IMR-90 (cell line): ENCODE measurements around the gene DACT1. TPM values are rescaled to one million over a fixed set of nuclear protein-coding genes. Genes with fewer than 3 reads are reported as not detected.
A peak's percentile ranks its signal among the peaks of the same experiment; 100 is the strongest.

Experiments used
- ATAC-seq: fragments of 200-7000 bp; cut with Tn5 transposase; 2 replicates; pipeline ENCODE4 v1.9.1; 2020; ENCODE audit warnings: low read depth, mild to moderate bottlenecking, moderate library complexity
- BruUV-seq: library from RNA; stranded (reverse); fragments of 400-500 nt; replicated peaks from 2 replicates; lab custom pipeline; 2021; lab: Mats Ljungman, UMichigan
- CTCF ChIA-PET: fragments of 300-600 bp; formaldehyde crosslinking; extraction: SDS; loops from one replicate; lab custom pipeline; 2021; ENCODE audit warnings: antibody characterized with exemption; lab: Yijun Ruan, JAX
- POLR2A ChIA-PET: fragments of 300-600 bp; sonication (Branson Sonifier 250); formaldehyde crosslinking; loops from one replicate; lab custom pipeline; 2022; ENCODE audit warnings: antibody characterized with exemption; ENCODE audit not compliant: unreplicated experiment; lab: Charles Lee
- DNase-seq: peaks from one replicate; pipeline ENCODE4 v3.0.0; 2013
- H2AFZ ChIP-seq: replicated peaks from 2 replicates; pipeline ENCODE3; 2013; ENCODE audit warnings: low read length, mild to moderate bottlenecking; ENCODE audit not compliant: poor library complexity
- H2AK5ac ChIP-seq: 2 replicates; pipeline ENCODE4 v1.6.1; 2013; ENCODE audit warnings: low read depth, low read length, inconsistent platforms
- H2AK9ac ChIP-seq: replicated peaks from 2 replicates; pipeline ENCODE3; 2013; ENCODE audit warnings: mild to moderate bottlenecking, low read depth, low read length, moderate library complexity; ENCODE audit not compliant: poor library complexity
- H2BK120ac ChIP-seq: 2 replicates; pipeline ENCODE4 v1.6.1; 2013; ENCODE audit warnings: low read depth, low read length, inconsistent platforms
- H2BK15ac ChIP-seq: 3 replicates; pipeline ENCODE4 v1.6.1; 2013; ENCODE audit warnings: low read depth, low read length, inconsistent platforms
- H2BK20ac ChIP-seq: 2 replicates; pipeline ENCODE4 v1.6.1; 2013; ENCODE audit warnings: low read depth, mild to moderate bottlenecking, inconsistent platforms, low read length, moderate library complexity
- H2BK5ac ChIP-seq: 2 replicates; pipeline ENCODE4 v1.6.1; 2013; ENCODE audit warnings: mild to moderate bottlenecking, low read depth, low read length, inconsistent platforms; ENCODE audit not compliant: poor library complexity, severe bottlenecking
- H3K14ac ChIP-seq: replicated peaks from 2 replicates; pipeline ENCODE4 v1.6.1; 2013; ENCODE audit warnings: low read depth, low read length, inconsistent platforms
- H3K18ac ChIP-seq: 2 replicates; pipeline ENCODE4 v1.6.1; 2013; ENCODE audit warnings: low read depth, low read length, control low read depth
- H3K23ac ChIP-seq: 2 replicates; pipeline ENCODE4 v1.6.1; 2013; ENCODE audit warnings: low read depth, low read length, inconsistent platforms
- H3K27ac ChIP-seq: 2 replicates; pipeline ENCODE4 v1.5.1; 2013; ENCODE audit warnings: mild to moderate bottlenecking, control low read depth, low read length; ENCODE audit not compliant: insufficient read depth
- H3K27me3 ChIP-seq: 2 replicates; pipeline ENCODE4 v1.6.1; 2013; ENCODE audit warnings: low read length; ENCODE audit not compliant: control insufficient read depth, insufficient read depth
- H3K36me3 ChIP-seq: 2 replicates; pipeline ENCODE4 v1.6.1; 2013; ENCODE audit warnings: low read length, mixed read lengths; ENCODE audit not compliant: control insufficient read depth, insufficient read depth
- H3K4ac ChIP-seq: 2 replicates; pipeline ENCODE4 v1.6.1; 2013; ENCODE audit warnings: low read depth, low read length, inconsistent platforms
- H3K4me1 ChIP-seq: 2 replicates; pipeline ENCODE4 v1.6.1; 2013; ENCODE audit warnings: low read length, mixed read lengths; ENCODE audit not compliant: control insufficient read depth, insufficient read depth
- H3K4me2 ChIP-seq: 2 replicates; pipeline ENCODE4 v1.6.1; 2013; ENCODE audit warnings: low read depth, mild to moderate bottlenecking, control low read depth, low read length, moderate library complexity
- H3K4me3 ChIP-seq: 2 replicates; pipeline ENCODE4 v1.5.1; 2013; ENCODE audit warnings: low read depth, mild to moderate bottlenecking, control low read depth, low read length, moderate library complexity; ENCODE audit not compliant: insufficient read depth
- H3K56ac ChIP-seq: 2 replicates; pipeline ENCODE4 v1.6.1; 2013; ENCODE audit warnings: low read length, inconsistent platforms; ENCODE audit not compliant: insufficient read depth; ENCODE audit errors: extremely low read depth
- H3K79me1 ChIP-seq, 2 experiments: 2 replicates each; pipeline ENCODE4 v1.6.1; 2013; ENCODE audit warnings: low read length in 2 of 2, inconsistent platforms in 1 of 2, low read depth in 1 of 2
- H3K9ac ChIP-seq: 2 replicates; pipeline ENCODE4 v1.6.1; 2013; ENCODE audit warnings: low read depth, low read length, control low read depth
- H3K9me1 ChIP-seq: 2 replicates; pipeline ENCODE4 v1.6.1; 2013; ENCODE audit warnings: low read length, inconsistent platforms; ENCODE audit not compliant: insufficient read depth
- H3K9me3 ChIP-seq: 2 replicates; pipeline ENCODE4 v1.6.1; 2013; ENCODE audit warnings: low read length; ENCODE audit not compliant: control insufficient read depth, insufficient read depth
- H4K20me1 ChIP-seq: 2 replicates; pipeline ENCODE4 v1.6.1; 2013; ENCODE audit warnings: low read length, inconsistent platforms; ENCODE audit not compliant: insufficient read depth
- H4K5ac ChIP-seq: 2 replicates; pipeline ENCODE4 v1.6.1; 2013; ENCODE audit warnings: mild to moderate bottlenecking, low read depth, low read length, control low read depth
- H4K8ac ChIP-seq, 2 experiments: 2 replicates each; pipeline ENCODE4 v1.6.1; 2013; ENCODE audit warnings: low read depth in 2 of 2, low read length in 2 of 2, control low read depth in 1 of 2, inconsistent platforms in 1 of 2
- H4K91ac ChIP-seq: 2 replicates; pipeline ENCODE4 v1.6.1; 2013; ENCODE audit warnings: low read depth, low read length, inconsistent platforms; ENCODE audit not compliant: insufficient read depth
- CEBPB ChIP-seq: IDR thresholded peaks from 2 replicates; pipeline ENCODE4 v1.6.1; 2012; ENCODE audit warnings: low read depth, low read length, improper control_type of control experiment
- CHD1 ChIP-seq: IDR thresholded peaks from 2 replicates; pipeline ENCODE4 v1.6.1; 2012; ENCODE audit warnings: low read depth, low read length, improper control_type of control experiment
- CTCF ChIP-seq: conservative IDR thresholded peaks from 2 replicates; pipeline ENCODE4 v1.5.1; 2012; ENCODE audit warnings: mild to moderate bottlenecking, low read depth, low read length, improper control_type of control experiment
- ELK1 ChIP-seq: fragments of 150-350 bp; IDR thresholded peaks from 2 replicates; pipeline ENCODE4 v1.6.1; 2016; ENCODE audit warnings: low read depth, mild to moderate bottlenecking, low read length, moderate library complexity, borderline replicate concordance
- FOS ChIP-seq: fragments of 150-350 bp; IDR thresholded peaks from 2 replicates; pipeline ENCODE4 v1.6.1; 2016; ENCODE audit warnings: low read depth, low read length
- MXI1 ChIP-seq: IDR thresholded peaks from 2 replicates; pipeline ENCODE4 v1.6.1; 2012; ENCODE audit warnings: low read depth, mild to moderate bottlenecking, low read length, moderate library complexity, borderline replicate concordance
- NFE2L2 ChIP-seq: fragments of 150-350 bp; IDR thresholded peaks from 2 replicates; pipeline ENCODE4 v1.6.1; 2016; ENCODE audit warnings: low read depth, mild to moderate bottlenecking, low read length
- RAD21 ChIP-seq: IDR thresholded peaks from 2 replicates; pipeline ENCODE4 v1.6.1; 2012; ENCODE audit warnings: low read length, improper control_type of control experiment
- RFX5 ChIP-seq: IDR thresholded peaks from 2 replicates; pipeline ENCODE4 v1.8.0; 2012; ENCODE audit warnings: low read depth, mild to moderate bottlenecking, low read length, moderate library complexity
- USF2 ChIP-seq: fragments of 150-350 bp; IDR thresholded peaks from 2 replicates; pipeline ENCODE4 v1.6.1; 2017; ENCODE audit warnings: mild to moderate bottlenecking, antibody characterized with exemption, low read length, low read depth
- WGBS, 2 experiments: methylation state at CpG; one replicate each; pipeline versions ENCODE4 v1.1.5 to v1.1.7; 2013; ENCODE audit warnings: missing lambda C conversion rate in 2 of 2; ENCODE audit not compliant: insufficient read length in 1 of 2; ENCODE audit errors: extremely low coverage in 2 of 2; 5-methylcytosine and 5-hydroxymethylcytosine counted together
- dilution Hi-C: fragments of 300-500 bp; cut with HindIII; formaldehyde crosslinking; loops from one replicate; pipeline ENCODE4 v1.14.3; 2018; ENCODE audit warnings: low sequenced_read_pairs; ENCODE audit not compliant: unreplicated experiment
- in situ Hi-C: fragments of 300-500 bp; cut with MboI; formaldehyde crosslinking; loops from 3 replicates; pipeline ENCODE4 v1.14.3; 2019; ENCODE audit warnings: low sequenced_read_pairs, inconsistent platforms, mixed read lengths
- intact Hi-C: fragments of 100-400 bp; cut with micrococcal nuclease; formaldehyde crosslinking; loops from 2 replicates; pipeline ENCODE4 v1.10.0; 2022
- polyA plus RNA-seq, 3 experiments: library from polyadenylated mRNA; depleted of rRNA; stranded (reverse); fragments of >200 nt; gene quantifications; 2 replicates each; pipeline ENCODE4 v1.2.3, GENCODE V29; 2012; ENCODE audit warnings: low replicate concordance in 1 of 3
- total RNA-seq: library from RNA; depleted of rRNA; stranded (reverse); fragments of >200 nt; gene quantifications from 2 replicates; pipeline ENCODE4 v1.2.3, GENCODE V29; 2012

Gene DACT1
- total and polyA plus RNA-seq, 2 of the 4 experiments (the other 2 are of a cell fraction) = 6.5 to 9.7 TPM

GRCh38 chr14:58628406-58628805, 9.4 kb upstream of the DACT1 start:
- no peak overlapping the region for H3K4me3 ChIP-seq
- peak overlapping the region; percentile 8; the same call in 1 of the 2 replicates for H2BK20ac ChIP-seq
- H4K91ac ChIP-seq = no peak overlapping the region
- TF ChIP-seq ELK1 (no peak), CHD1 (no peak), RFX5 (no peak), CTCF (no peak), FOS (no peak), NFE2L2 (no peak), MXI1 (no peak), CEBPB (no peak), USF2 (no peak), RAD21 (no peak)
- H3K9me3 ChIP-seq = no peaks in the 10 kb centered on the region
- H3K56ac ChIP-seq = no peak overlapping the region
- H3K36me3 ChIP-seq = no peaks in the 10 kb centered on the region
- H2BK120ac ChIP-seq = peak overlapping the region; percentile 1; the same call in 1 of the 2 replicates
- dilution Hi-C loops = no loop called here
- POLR2A ChIA-PET = no interaction called here
- H4K8ac ChIP-seq = no peak overlapping the region; a peak in 1 of 4 replicates
- H2AFZ ChIP-seq = peak overlapping the region; percentile 18
- H3K79me1 ChIP-seq = no peaks in the 10 kb centered on the region
- no peak overlapping the region for H2AK9ac ChIP-seq
- 0 out of 2 replicates have a peak overlapping the region, but pooled peaks have one; percentile 52 for H3K14ac ChIP-seq
- no peak overlapping the region for H3K4me2 ChIP-seq
- no peak overlapping the region for H2AK5ac ChIP-seq
- no peak overlapping the region for H4K5ac ChIP-seq
- no peaks in the 10 kb centered on the region; the same call in 1 of the 2 replicates for H3K4me1 ChIP-seq
- no peak overlapping the region for H2BK5ac ChIP-seq
- in situ Hi-C loops = loop anchor here (25.0 kb wide), 1 partner anchor 834 kb away; the partner anchor contains the start of gene GPR135
- H3K9ac ChIP-seq = no peak overlapping the region
- H2BK15ac ChIP-seq = no peak overlapping the region
- BruUV-seq = no TSS peak
- no peak overlapping the region for H3K18ac ChIP-seq
- DNase-seq = peak; percentile 29
- 29% methylated on average over 5 of the region's 6 CpGs; no CpG with 5 or more reads in 1 of the 2 experiments for WGBS, 2 experiments
- no peaks in the 10 kb centered on the region; the same call in 1 of the 2 replicates for H3K9me1 ChIP-seq
- intact Hi-C loops = no loop called here
- peak overlapping the region; percentile 40; the same call in 1 of the 2 replicates for H3K4ac ChIP-seq
- peak overlapping the region; percentile 38; the same call in 1 of the 2 replicates for H3K23ac ChIP-seq
- no peak for ATAC-seq
- H4K20me1 ChIP-seq = no peaks in the 10 kb centered on the region
- CTCF ChIA-PET = no interaction called here
- no peak overlapping the region for H3K27ac ChIP-seq
- no peaks in the 10 kb centered on the region; the same call in 1 of the 2 replicates for H3K27me3 ChIP-seq
